ENCODE measurements around the gene PLXNA2. TPM values are rescaled to one million over a fixed set of nuclear protein-coding genes. Genes with fewer than 3 reads are reported as not detected.

PLXNA2 gene
- polyA plus RNA-seq, 2 of the 4 experiments (the other 2 are of a cell fraction): 0.36 to 0.87 TPM

DNA sequence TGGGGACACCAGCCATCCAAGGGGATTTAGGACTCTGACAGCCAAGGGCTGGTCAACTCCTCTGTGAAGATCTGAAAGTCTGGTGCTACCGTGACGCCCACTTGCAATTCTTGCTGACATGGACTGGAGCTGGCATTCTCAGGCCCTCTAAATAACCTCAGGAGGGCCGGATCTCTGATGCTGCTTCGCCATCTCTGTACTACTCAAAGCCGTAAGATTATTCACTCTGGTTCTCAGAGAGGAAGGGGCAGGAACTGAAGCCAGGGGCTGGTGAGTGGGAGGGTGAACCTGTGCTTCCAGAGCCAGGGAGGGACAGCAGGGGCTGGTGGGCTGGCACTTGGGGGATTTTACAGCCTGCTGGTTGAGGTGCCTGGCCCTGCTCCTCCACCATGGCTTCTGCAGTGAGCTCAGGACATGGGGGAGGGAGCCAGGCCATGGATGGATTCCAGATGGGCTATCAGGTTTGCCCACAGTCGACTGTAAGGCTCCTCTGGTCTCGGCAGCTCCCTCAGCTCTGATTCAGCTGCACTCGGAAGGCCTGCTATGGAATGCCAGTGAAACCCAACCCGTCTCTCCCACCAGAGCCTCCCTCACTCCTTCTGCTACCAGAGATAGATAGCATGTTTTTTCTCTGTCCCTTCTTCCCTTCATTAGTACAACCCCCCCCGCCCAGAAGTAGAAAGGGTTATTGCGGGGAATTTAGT lies 84.5 kb downstream of the PLXNA2 start (continued):
- TF ChIP-seq, protein P1, sequence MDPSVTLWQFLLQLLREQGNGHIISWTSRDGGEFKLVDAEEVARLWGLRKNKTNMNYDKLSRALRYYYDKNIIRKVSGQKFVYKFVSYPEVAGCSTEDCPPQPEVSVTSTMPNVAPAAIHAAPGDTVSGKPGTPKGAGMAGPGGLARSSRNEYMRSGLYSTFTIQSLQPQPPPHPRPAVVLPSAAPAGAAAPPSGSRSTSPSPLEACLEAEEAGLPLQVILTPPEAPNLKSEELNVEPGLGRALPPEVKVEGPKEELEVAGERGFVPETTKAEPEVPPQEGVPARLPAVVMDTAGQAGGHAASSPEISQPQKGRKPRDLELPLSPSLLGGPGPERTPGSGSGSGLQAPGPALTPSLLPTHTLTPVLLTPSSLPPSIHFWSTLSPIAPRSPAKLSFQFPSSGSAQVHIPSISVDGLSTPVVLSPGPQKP (IDR thresholded peaks at IDR 0.05; ENCODE audit: low read depth, low read length): no peak
- TF ChIP-seq MAFK (IDR thresholded peaks at IDR 0.05; ENCODE audit: partially characterized antibody) (no peak), CEBPB (IDR thresholded peaks at IDR 0.05) (no peak), TP53 (CRISPR knock-in tag; IDR thresholded peaks at IDR 0.05) (no peak)
- TF ChIP-seq, protein P2, sequence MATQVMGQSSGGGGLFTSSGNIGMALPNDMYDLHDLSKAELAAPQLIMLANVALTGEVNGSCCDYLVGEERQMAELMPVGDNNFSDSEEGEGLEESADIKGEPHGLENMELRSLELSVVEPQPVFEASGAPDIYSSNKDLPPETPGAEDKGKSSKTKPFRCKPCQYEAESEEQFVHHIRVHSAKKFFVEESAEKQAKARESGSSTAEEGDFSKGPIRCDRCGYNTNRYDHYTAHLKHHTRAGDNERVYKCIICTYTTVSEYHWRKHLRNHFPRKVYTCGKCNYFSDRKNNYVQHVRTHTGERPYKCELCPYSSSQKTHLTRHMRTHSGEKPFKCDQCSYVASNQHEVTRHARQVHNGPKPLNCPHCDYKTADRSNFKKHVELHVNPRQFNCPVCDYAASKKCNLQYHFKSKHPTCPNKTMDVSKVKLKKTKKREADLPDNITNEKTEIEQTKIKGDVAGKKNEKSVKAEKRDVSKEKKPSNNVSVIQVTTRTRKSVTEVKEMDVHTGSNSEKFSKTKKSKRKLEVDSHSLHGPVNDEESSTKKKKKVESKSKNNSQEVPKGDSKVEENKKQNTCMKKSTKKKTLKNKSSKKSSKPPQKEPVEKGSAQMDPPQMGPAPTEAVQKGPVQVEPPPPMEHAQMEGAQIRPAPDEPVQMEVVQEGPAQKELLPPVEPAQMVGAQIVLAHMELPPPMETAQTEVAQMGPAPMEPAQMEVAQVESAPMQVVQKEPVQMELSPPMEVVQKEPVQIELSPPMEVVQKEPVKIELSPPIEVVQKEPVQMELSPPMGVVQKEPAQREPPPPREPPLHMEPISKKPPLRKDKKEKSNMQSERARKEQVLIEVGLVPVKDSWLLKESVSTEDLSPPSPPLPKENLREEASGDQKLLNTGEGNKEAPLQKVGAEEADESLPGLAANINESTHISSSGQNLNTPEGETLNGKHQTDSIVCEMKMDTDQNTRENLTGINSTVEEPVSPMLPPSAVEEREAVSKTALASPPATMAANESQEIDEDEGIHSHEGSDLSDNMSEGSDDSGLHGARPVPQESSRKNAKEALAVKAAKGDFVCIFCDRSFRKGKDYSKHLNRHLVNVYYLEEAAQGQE (IDR thresholded peaks at IDR 0.05): no peak
- TF ChIP-seq, protein P3, sequence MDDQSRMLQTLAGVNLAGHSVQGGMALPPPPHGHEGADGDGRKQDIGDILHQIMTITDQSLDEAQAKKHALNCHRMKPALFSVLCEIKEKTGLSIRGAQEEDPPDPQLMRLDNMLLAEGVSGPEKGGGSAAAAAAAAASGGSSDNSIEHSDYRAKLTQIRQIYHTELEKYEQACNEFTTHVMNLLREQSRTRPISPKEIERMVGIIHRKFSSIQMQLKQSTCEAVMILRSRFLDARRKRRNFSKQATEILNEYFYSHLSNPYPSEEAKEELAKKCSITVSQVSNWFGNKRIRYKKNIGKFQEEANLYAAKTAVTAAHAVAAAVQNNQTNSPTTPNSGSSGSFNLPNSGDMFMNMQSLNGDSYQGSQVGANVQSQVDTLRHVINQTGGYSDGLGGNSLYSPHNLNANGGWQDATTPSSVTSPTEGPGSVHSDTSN (IDR thresholded peaks at IDR 0.05): no peak

DNA sequence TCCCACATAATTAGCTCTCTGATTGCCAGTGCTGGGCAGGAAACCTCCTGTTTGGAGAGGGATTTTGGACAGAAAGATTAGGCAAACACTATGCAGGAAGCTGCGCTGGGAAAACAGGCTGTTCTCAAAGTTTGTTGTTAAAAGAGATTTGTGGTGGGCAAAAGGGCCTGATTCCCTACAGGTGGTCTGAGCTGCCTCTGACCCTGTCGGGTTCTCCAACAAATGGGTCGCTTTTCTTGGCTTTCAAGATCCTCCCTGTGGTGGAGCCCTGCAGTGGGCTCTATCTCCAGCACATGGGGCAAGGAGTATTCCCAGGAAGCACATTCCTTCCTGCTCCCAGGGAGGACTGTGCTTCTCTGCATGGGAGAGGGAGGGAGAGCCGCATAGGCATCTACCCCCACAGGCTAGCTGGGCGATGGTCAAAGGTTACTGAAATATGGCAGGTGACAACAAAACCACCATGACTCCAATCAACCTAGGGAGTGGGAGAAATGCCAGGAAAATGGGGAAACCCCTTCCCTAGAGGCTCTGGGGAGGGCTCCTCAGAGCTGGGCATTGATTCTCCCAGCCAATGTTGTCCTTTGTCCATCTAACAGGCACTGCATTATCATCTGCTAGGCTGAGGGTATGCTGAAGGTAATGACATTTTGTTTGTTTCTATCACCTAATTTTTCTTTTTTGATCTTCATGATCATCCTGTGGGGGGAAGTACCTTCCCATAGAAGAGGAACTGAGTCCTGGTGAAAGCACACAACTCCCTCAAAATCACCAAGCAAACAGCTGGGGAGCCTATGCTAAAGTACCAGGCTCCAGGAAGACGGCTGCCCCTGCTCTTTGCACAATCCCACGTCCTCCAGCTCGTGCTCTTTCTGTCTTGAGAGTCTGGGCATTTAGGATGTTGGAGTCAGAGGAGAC lies 85.3 kb downstream of the PLXNA2 start:
- ChIA-PET POLR2A (no interaction called here), CTCF (interaction anchor here (0.7 to 1.7 kb wide), 8 partner anchors 9 to 86 kb away, joined by 3 to 5 read pairs (median 4); no protein-coding TSS in a partner anchor)
- FAIRE-seq: no peak
- Histone ChIP-seq H3K4me2 (no peak overlapping the region), H3K9me3 (no peaks in the 10 kb centered on the region), H3K4me3 (no peak overlapping the region), H3K4me1 (no peaks in the 10 kb centered on the region), H3K27ac (no peak overlapping the region)
- no peak for TF ChIP-seq CBX2 (IDR thresholded peaks at IDR 0.05; ENCODE audit: borderline replicate concordance, low read depth)
- TF ChIP-seq JUN (IDR thresholded peaks at IDR 0.05): no peak
- no peak for TF ChIP-seq MAFK (IDR thresholded peaks at IDR 0.05; ENCODE audit: partially characterized antibody)
- TF ChIP-seq, protein P4, sequence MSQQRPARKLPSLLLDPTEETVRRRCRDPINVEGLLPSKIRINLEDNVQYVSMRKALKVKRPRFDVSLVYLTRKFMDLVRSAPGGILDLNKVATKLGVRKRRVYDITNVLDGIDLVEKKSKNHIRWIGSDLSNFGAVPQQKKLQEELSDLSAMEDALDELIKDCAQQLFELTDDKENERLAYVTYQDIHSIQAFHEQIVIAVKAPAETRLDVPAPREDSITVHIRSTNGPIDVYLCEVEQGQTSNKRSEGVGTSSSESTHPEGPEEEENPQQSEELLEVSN (IDR thresholded peaks at IDR 0.05; ENCODE audit: borderline replicate concordance, low read depth): no peak
- TF ChIP-seq JUNB (IDR thresholded peaks at IDR 0.05): no peak
- TF ChIP-seq EHF (CRISPR knock-in tag; IDR thresholded peaks at IDR 0.05): no peak
- no peak for TF ChIP-seq FOSB (CRISPR knock-in tag; IDR thresholded peaks at IDR 0.05)
- TF ChIP-seq HOXB5 (CRISPR knock-in tag; IDR thresholded peaks at IDR 0.05): no peak
- no peak for TF ChIP-seq POLR2AphosphoS2 (conservative IDR thresholded peaks at IDR 0.05; ENCODE audit: low read length)
- TF ChIP-seq ZFP36 (IDR thresholded peaks at IDR 0.05; ENCODE audit: borderline replicate concordance, partially characterized antibody): no peak
- TF ChIP-seq ZC3H11A (IDR thresholded peaks at IDR 0.05): no peak
- no peak for TF ChIP-seq RCOR1 (IDR thresholded peaks at IDR 0.05; ENCODE audit: low read depth, low read length)
- DNase-seq (ENCODE audit: low read depth in 1 of 2, low spot score in 1 of 2): no peak
- 74% methylated on average over 8 of the region's 8 CpGs for WGBS (ENCODE audit: missing lambda C conversion rate)
- ATAC-seq: no peak
